HepG2 (cell line): Measurements from ENCODE around the gene CNPPD1. TPM values are rescaled to one million over a fixed set of nuclear protein-coding genes. Genes with fewer than 3 reads are reported as not detected.

ENCODE experiments used
- BCL6 ChIP-seq: IDR thresholded peaks from 2 replicates; pipeline ENCODE4 v1.6.1; 2016; ENCODE audit warnings: missing genetic modification reagents, missing compliant biosample characterization
- BORCS8-MEF2B ChIP-seq: sonication (generic); formaldehyde crosslinking; IDR thresholded peaks from 2 replicates; pipeline ENCODE4 v1.8.0; 2022; ENCODE audit warnings: mild to moderate bottlenecking, missing genetic modification reagents
- E2F2 ChIP-seq: sonication (generic); formaldehyde crosslinking; IDR thresholded peaks from 2 replicates; pipeline ENCODE4 v1.4.0; 2020; ENCODE audit warnings: missing genetic modification reagents, borderline replicate concordance
- GATAD2A ChIP-seq: IDR thresholded peaks from 2 replicates; pipeline ENCODE4 v1.6.1; 2016
- HDAC2 ChIP-seq: sonication (generic); formaldehyde crosslinking; IDR thresholded peaks from 2 replicates; pipeline ENCODE4 v1.4.0; 2020; ENCODE audit warnings: missing genetic modification reagents
- HES4 ChIP-seq: sonication (generic); formaldehyde crosslinking; IDR thresholded peaks from 2 replicates; pipeline ENCODE4 v1.9.0; 2021; ENCODE audit warnings: mild to moderate bottlenecking, missing genetic modification reagents, borderline replicate concordance
- HINFP ChIP-seq: sonication (generic); formaldehyde crosslinking; IDR thresholded peaks from 2 replicates; pipeline ENCODE4 v1.4.0; 2020; ENCODE audit warnings: low read depth, mild to moderate bottlenecking, missing genetic modification reagents
- HNRNPUL1 ChIP-seq: fragments of 200-400 bp; formaldehyde crosslinking; IDR thresholded peaks from 2 replicates; pipeline ENCODE4 v1.6.1; 2017; ENCODE audit warnings: low read depth, mild to moderate bottlenecking, low read length, moderate library complexity
- KAT8 ChIP-seq: IDR thresholded peaks from 2 replicates; pipeline ENCODE4 v1.6.1; 2016; ENCODE audit warnings: missing genetic modification reagents, missing compliant biosample characterization
- MIER2 ChIP-seq: IDR thresholded peaks from 2 replicates; pipeline ENCODE4 v1.6.1; 2016; ENCODE audit warnings: missing biosample characterization, missing genetic modification reagents
- RCOR2 ChIP-seq: IDR thresholded peaks from 2 replicates; pipeline ENCODE4 v1.6.1; 2016; ENCODE audit warnings: missing biosample characterization, missing genetic modification reagents
- RFXANK ChIP-seq: IDR thresholded peaks from 2 replicates; pipeline ENCODE4 v1.6.1; 2016
- SMC3 ChIP-seq: IDR thresholded peaks from 2 replicates; pipeline ENCODE4 v1.6.1; 2011; ENCODE audit warnings: low read length, improper control_type of control experiment
- SNAI1 ChIP-seq: sonication (generic); formaldehyde crosslinking; IDR thresholded peaks from 2 replicates; pipeline ENCODE4 v1.5.0; 2020; ENCODE audit warnings: mild to moderate bottlenecking, missing genetic modification reagents, borderline replicate concordance
- SNRNP70 ChIP-seq: fragments of 200-400 bp; formaldehyde crosslinking; IDR thresholded peaks from 2 replicates; pipeline ENCODE4 v1.6.1; 2017; ENCODE audit warnings: mild to moderate bottlenecking, low read depth, low read length, moderate library complexity
- YY1 ChIP-seq: IDR thresholded peaks from 2 replicates; pipeline ENCODE4 v1.6.1; 2011; ENCODE audit warnings: low read length, low read depth, moderate library complexity, mild to moderate bottlenecking; ENCODE audit not compliant: insufficient read depth, insufficient replicate concordance
- ZBTB33 ChIP-seq: sonication (generic); formaldehyde crosslinking; IDR thresholded peaks from 2 replicates; pipeline ENCODE4 v1.4.0; 2020; ENCODE audit warnings: missing genetic modification reagents
- ZBTB7B ChIP-seq: sonication (generic); formaldehyde crosslinking; IDR thresholded peaks from 2 replicates; pipeline ENCODE4 v1.4.0; 2020; ENCODE audit warnings: missing genetic modification reagents
- ZFP37 ChIP-seq: sonication (generic); formaldehyde crosslinking; IDR thresholded peaks from 2 replicates; pipeline ENCODE4 v1.4.0; 2020; ENCODE audit warnings: missing genetic modification reagents, borderline replicate concordance
- ZFP82 ChIP-seq: sonication (generic); formaldehyde crosslinking; IDR thresholded peaks from 2 replicates; pipeline ENCODE4 v1.5.1; 2020; ENCODE audit warnings: mild to moderate bottlenecking, missing genetic modification reagents, borderline replicate concordance
- ZNF10 ChIP-seq: sonication (generic); formaldehyde crosslinking; IDR thresholded peaks from 2 replicates; pipeline ENCODE4 v1.4.0; 2020; ENCODE audit warnings: mild to moderate bottlenecking, low read depth, missing genetic modification reagents, borderline replicate concordance
- ZNF101 ChIP-seq: sonication (generic); formaldehyde crosslinking; IDR thresholded peaks from 2 replicates; pipeline ENCODE4 v1.4.0; 2020; ENCODE audit warnings: mild to moderate bottlenecking, low read depth, missing genetic modification reagents, borderline replicate concordance
- ZNF160 ChIP-seq: sonication (generic); formaldehyde crosslinking; IDR thresholded peaks from 2 replicates; pipeline ENCODE4 v1.8.0; 2022; ENCODE audit warnings: mild to moderate bottlenecking, inconsistent platforms, missing genetic modification reagents
- ZNF274 ChIP-seq: sonication (generic); formaldehyde crosslinking; IDR thresholded peaks from 2 replicates; pipeline ENCODE4 v1.5.1; 2020; ENCODE audit warnings: mild to moderate bottlenecking, missing genetic modification reagents
- ZNF543 ChIP-seq: sonication (generic); formaldehyde crosslinking; IDR thresholded peaks from 2 replicates; pipeline ENCODE4 v1.4.0; 2020; ENCODE audit warnings: mild to moderate bottlenecking, missing genetic modification reagents
- ZNF737 ChIP-seq: sonication (generic); formaldehyde crosslinking; IDR thresholded peaks from 2 replicates; pipeline ENCODE4 v1.5.0; 2020; ENCODE audit warnings: missing genetic modification reagents, mild to moderate bottlenecking, borderline replicate concordance
- ZNF816 ChIP-seq: sonication (generic); formaldehyde crosslinking; IDR thresholded peaks from 2 replicates; pipeline ENCODE4 v1.8.0; 2022; ENCODE audit warnings: missing genetic modification reagents, mild to moderate bottlenecking, borderline replicate concordance
- ZNF841 ChIP-seq: sonication (generic); formaldehyde crosslinking; IDR thresholded peaks from 2 replicates; pipeline ENCODE4 v1.8.1; 2023; ENCODE audit warnings: missing genetic modification reagents, borderline replicate concordance
- polyA plus RNA-seq, 8 experiments: library from polyadenylated mRNA; depleted of rRNA in 3 of 8; stranded (reverse) in 7 of 8; unstranded in 1 of 8; fragments of >200 nt; fragmentation: Illumina TruSeq in 4 of 8; extraction: Trizol in 4 of 8; gene quantifications; 2 replicates each; pipeline versions ENCODE4 v1.2.1 to v1.2.3, GENCODE V29; 2011 to 2016; ENCODE audit warnings: low read depth in 4 of 8, missing spikeins in 1 of 8, mixed read lengths in 1 of 8; ENCODE audit not compliant: insufficient read depth in 1 of 8
- total RNA-seq, 5 experiments: library from RNA; depleted of rRNA; stranded (reverse); fragments of >200 nt; fragmentation: Illumina TruSeq; extraction: Trizol; gene quantifications; 2 replicates each; pipeline ENCODE4 v1.2.3, GENCODE V29; 2016; ENCODE audit warnings: low read depth in 1 of 5

CNPPD1 gene
- total and polyA plus RNA-seq, 2 of the 13 experiments (the other 11 are each of a cell fraction or from before 2014, with no cell fraction given), result 35.5 to 49.4 TPM

GRCh38 chr2:219125225-219125885 lies 51.4 kb downstream of the CNPPD1 start (continued):
- TF ChIP-seq ZNF816 (CRISPR knock-in tag), result no peak
- TF ChIP-seq ZBTB7B (CRISPR knock-in tag), result peak; percentile 22; the same call in 1 of the 2 replicates
- TF ChIP-seq ZNF10 (CRISPR knock-in tag), result no peak
- no peak for TF ChIP-seq ZFP82 (CRISPR knock-in tag)
- no peak for TF ChIP-seq ZNF543 (CRISPR knock-in tag)
- no peak for TF ChIP-seq E2F2 (CRISPR knock-in tag)
- TF ChIP-seq ZNF274 (CRISPR knock-in tag), result no peak
- no peak for TF ChIP-seq KAT8 (CRISPR knock-in tag)
- TF ChIP-seq ZNF101 (CRISPR knock-in tag), result no peak
- TF ChIP-seq SNAI1, result no peak
- TF ChIP-seq HNRNPUL1, result no peak
- TF ChIP-seq MIER2 (CRISPR knock-in tag), result no peak
- no peak for TF ChIP-seq ZNF160 (CRISPR knock-in tag)
- TF ChIP-seq GATAD2A (CRISPR knock-in tag), result peak; percentile 78
- no peak for TF ChIP-seq HES4 (CRISPR knock-in tag)
- TF ChIP-seq RFXANK (CRISPR knock-in tag), result no peak
- TF ChIP-seq SMC3, result peak; percentile 20; the same call in 1 of the 2 replicates
- peak; percentile 20; the same call in 1 of the 2 replicates for TF ChIP-seq HDAC2 (CRISPR knock-in tag)
- TF ChIP-seq HINFP (CRISPR knock-in tag), result no peak
- TF ChIP-seq SNRNP70, result no peak
- peak; percentile 58; the same call in 1 of the 2 replicates for TF ChIP-seq BCL6 (CRISPR knock-in tag)
- TF ChIP-seq YY1, result no peak
- TF ChIP-seq ZNF841 (CRISPR knock-in tag), result no peak
- TF ChIP-seq ZNF737 (CRISPR knock-in tag), result no peak
- TF ChIP-seq ZFP37 (CRISPR knock-in tag), result no peak
- 0 out of 2 replicates have a peak, but pooled peaks have one; percentile 29 for TF ChIP-seq ZBTB33 (CRISPR knock-in tag)
- TF ChIP-seq BORCS8-MEF2B (CRISPR knock-in tag), result no peak
- no peak for TF ChIP-seq RCOR2 (CRISPR knock-in tag)
